SK-N-SH (cell line): ENCODE results near the gene GDF2.

ENCODE experiments used
- CTCF ChIP-seq: fragments of 200-600 bp; sonication (generic); IDR thresholded peaks from 2 replicates; pipeline ENCODE4 v1.6.1; 2017; ENCODE audit warnings: antibody characterized with exemption, mild to moderate bottlenecking, moderate library complexity
- ELF1 ChIP-seq: IDR thresholded peaks from 2 replicates; pipeline ENCODE4 v1.4.0; 2012
- JUND ChIP-seq: IDR thresholded peaks from 2 replicates; pipeline ENCODE4 v1.4.0; 2012
- MAX ChIP-seq: IDR thresholded peaks from 2 replicates; pipeline ENCODE4 v1.4.0; 2012; ENCODE audit warnings: low read depth
- NRF1 ChIP-seq: IDR thresholded peaks from 2 replicates; pipeline ENCODE4 v1.6.1; 2012; ENCODE audit warnings: low read depth, mild to moderate bottlenecking, low read length
- POLR2AphosphoS5 ChIP-seq: IDR thresholded peaks from 2 replicates; pipeline ENCODE4 v1.6.1; 2012; ENCODE audit warnings: low read depth, low read length
- RCOR1 ChIP-seq: fragments of 150-350 bp; IDR thresholded peaks from 2 replicates; pipeline ENCODE4 v1.6.1; 2017; ENCODE audit warnings: antibody characterized with exemption, low read length
- RXRA ChIP-seq: IDR thresholded peaks from 2 replicates; pipeline ENCODE4 v1.4.0; 2012; ENCODE audit warnings: low read depth, mild to moderate bottlenecking, borderline replicate concordance
- TAF1 ChIP-seq: IDR thresholded peaks from 2 replicates; pipeline ENCODE4 v1.6.1; 2012; ENCODE audit warnings: low read depth, mild to moderate bottlenecking, low read length, moderate library complexity, borderline replicate concordance
- TCF12 ChIP-seq: IDR thresholded peaks from 2 replicates; pipeline ENCODE4 v1.4.0; 2012
- USF2 ChIP-seq: fragments of 150-350 bp; IDR thresholded peaks from 2 replicates; pipeline ENCODE4 v1.6.1; 2017; ENCODE audit warnings: antibody characterized with exemption, low read length, low read depth, borderline replicate concordance
- YY1 ChIP-seq: IDR thresholded peaks from 2 replicates; pipeline ENCODE4 v1.4.0; 2012; ENCODE audit warnings: low read depth, mild to moderate bottlenecking

DNA sequence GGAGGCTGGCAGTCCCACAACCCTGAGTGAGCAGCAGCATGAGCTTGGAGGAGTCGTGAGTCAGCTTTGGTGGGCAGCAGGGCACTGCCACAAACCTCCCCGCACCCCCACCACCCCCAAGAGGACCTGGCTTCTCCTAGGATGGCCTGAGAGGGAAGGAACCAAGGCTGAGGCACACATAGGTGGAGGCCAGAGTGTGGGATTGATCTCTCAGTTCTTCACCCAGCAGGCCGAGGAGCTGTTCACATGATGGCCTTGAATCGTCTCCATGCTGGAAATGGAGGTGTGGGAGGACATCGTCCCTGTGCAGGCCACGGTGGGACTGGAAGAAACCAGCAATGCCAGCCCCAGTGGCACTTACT, 39.6 kb upstream of the GDF2 start:
- TF ChIP-seq CTCF (no peak), ELF1 (no peak), TAF1 (no peak), USF2 (no peak), RCOR1 (no peak), POLR2AphosphoS5 (no peak), JUND (no peak), YY1 (no peak), MAX (no peak), RXRA (no peak), NRF1 (no peak), TCF12 (no peak)
